DND-41 (cell line): ENCODE data around the gene FCN1.

Experiments used
- ATAC-seq: fragments of 200-7000 bp; cut with Tn5 transposase; 3 replicates; pipeline ENCODE4 v1.9.1; 2021; ENCODE audit warnings: low read depth; ENCODE audit not compliant: insufficient read depth
- DNase-seq: peaks from one replicate; pipeline ENCODE4 v3.0.0-alpha.2; 2020
- H2AFZ ChIP-seq: 2 replicates; pipeline ENCODE4 v1.6.0; 2012; ENCODE audit warnings: low read depth, low read length
- H3K27ac ChIP-seq: 2 replicates; pipeline ENCODE4 v1.5.1; 2012; ENCODE audit warnings: low read length, inconsistent platforms
- H3K27me3 ChIP-seq: fragments of 200-600 bp; sonication (generic); 2 replicates; pipeline ENCODE4 v1.6.0; 2012; ENCODE audit warnings: low read length, mild to moderate bottlenecking, inconsistent platforms; ENCODE audit not compliant: insufficient read depth, poor library complexity
- H3K36me3 ChIP-seq: 2 replicates; pipeline ENCODE4 v1.5.1; 2012; ENCODE audit warnings: low read length, inconsistent platforms; ENCODE audit not compliant: insufficient read depth
- H3K4me1 ChIP-seq: 2 replicates; pipeline ENCODE4 v1.5.1; 2012; ENCODE audit warnings: mild to moderate bottlenecking, low read length; ENCODE audit not compliant: insufficient read depth
- H3K4me2 ChIP-seq: 2 replicates; pipeline ENCODE4 v1.6.0; 2012; ENCODE audit warnings: mild to moderate bottlenecking, moderate library complexity, low read length, inconsistent platforms; ENCODE audit not compliant: insufficient read depth
- H3K4me3 ChIP-seq, 2 experiments: fragments of 200-600 bp in 1 of 2; shearing (Covaris generic) in 1 of 2; 2 replicates each; pipeline ENCODE4 v1.5.1; 2012 to 2016; ENCODE audit warnings: inconsistent platforms in 2 of 2, low read length in 2 of 2, mild to moderate bottlenecking in 2 of 2, low read depth in 1 of 2, moderate library complexity in 1 of 2
- H3K79me2 ChIP-seq: 2 replicates; pipeline ENCODE4 v1.6.0; 2012; ENCODE audit warnings: low read length, inconsistent platforms; ENCODE audit not compliant: insufficient read depth
- H3K9ac ChIP-seq: 2 replicates; pipeline ENCODE4 v1.6.0; 2012; ENCODE audit warnings: low read depth, mild to moderate bottlenecking, inconsistent platforms, low read length, moderate library complexity
- H3K9me3 ChIP-seq: 2 replicates; pipeline ENCODE4 v1.5.1; 2012; ENCODE audit warnings: low read length, moderate library complexity, mild to moderate bottlenecking, inconsistent platforms; ENCODE audit not compliant: insufficient read depth, severe bottlenecking
- H4K20me1 ChIP-seq: 2 replicates; pipeline ENCODE4 v1.6.0; 2012; ENCODE audit warnings: low read length; ENCODE audit not compliant: insufficient read depth
- CTCF ChIP-seq: IDR thresholded peaks from 2 replicates; pipeline ENCODE4 v1.5.1; 2012; ENCODE audit warnings: borderline replicate concordance, low read length, moderate library complexity, mild to moderate bottlenecking; ENCODE audit not compliant: poor library complexity, severe bottlenecking; ENCODE audit errors: extremely low read depth
- EZH2 ChIP-seq: IDR thresholded peaks from 3 replicates; pipeline ENCODE4 v1.6.1; 2012; ENCODE audit warnings: borderline replicate concordance, low read depth, mild to moderate bottlenecking, moderate library complexity, low read length, inconsistent platforms; ENCODE audit not compliant: severe bottlenecking

FCN1 gene

DNA sequence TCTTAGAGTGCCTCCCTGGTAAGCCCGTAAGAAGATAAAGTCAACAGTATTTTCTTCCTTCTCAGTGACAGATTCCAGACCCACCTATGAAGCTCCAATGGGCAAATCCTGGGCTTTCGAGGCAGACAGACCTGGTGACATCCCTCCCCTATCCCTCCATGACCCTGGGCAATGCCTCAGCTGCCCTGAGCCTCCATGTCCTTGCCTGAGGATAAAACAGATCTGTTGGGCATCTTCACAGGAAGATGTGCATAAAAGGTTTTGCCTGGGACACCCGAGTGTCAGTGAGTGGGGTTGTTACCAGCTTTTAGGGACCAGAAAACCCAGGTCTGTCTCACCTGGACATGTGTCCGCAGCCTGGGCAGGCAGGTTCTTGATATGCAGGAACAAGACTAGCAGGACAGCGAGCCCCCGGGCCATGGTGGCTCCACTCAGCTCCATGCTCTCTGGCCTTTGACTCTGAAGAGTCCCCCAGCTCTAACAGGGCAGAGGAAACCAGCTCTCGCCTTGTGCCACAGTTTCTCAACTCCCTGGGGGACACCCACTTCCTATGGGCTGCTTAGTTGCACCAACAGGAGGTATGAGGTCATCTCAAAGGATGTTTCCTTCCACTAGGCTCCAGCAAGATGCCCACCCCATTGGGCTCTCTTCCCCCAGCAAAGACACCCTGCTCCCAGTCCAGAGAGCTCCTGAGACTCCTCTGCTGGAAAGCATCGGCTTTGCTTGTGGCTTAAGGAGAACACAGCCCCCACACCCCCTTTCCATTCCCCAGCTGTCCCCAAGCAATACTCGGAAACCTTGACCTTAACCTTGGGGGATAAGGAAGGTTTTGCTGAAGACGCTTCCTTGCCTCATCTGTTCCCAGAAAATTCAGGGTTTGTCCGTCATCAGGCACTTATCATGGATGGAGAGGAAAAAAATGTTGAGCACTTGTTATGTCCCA lies at the start of gene FCN1:
TSS of gene FCN1 (minus strand) at position 482 of the 943 bp plus-strand sequence. CDS start at position 441, 41 bp downstream.
- no peak for TF ChIP-seq CTCF
- TF ChIP-seq EZH2, result no peak
- Histone ChIP-seq H3K9me3 (no peaks in the 10 kb centered on the region), H4K20me1 (no peaks in the 10 kb centered on the region), H3K4me3 (no peak within 1 kb of the TSS), H3K9ac (no peak within 1 kb of the TSS), H3K27me3 (no peaks in the 10 kb centered on the region), H3K4me2 (no peak within 1 kb of the TSS), H3K36me3 (no peaks in the 10 kb centered on the region), H3K79me2 (no peaks in the 10 kb centered on the region), H3K27ac (no peak within 1 kb of the TSS), H2AFZ (no peak within 1 kb of the TSS), H3K4me1 (no peaks in the 10 kb centered on the region)
- DNase-seq (no peak), ATAC-seq (no peak)

- Histone ChIP-seq H3K9ac (no peak overlapping the region), H3K4me3 (no peak overlapping the region), H3K79me2 (no peaks in the 10 kb centered on the region), H3K27ac (no peak overlapping the region), H3K36me3 (no peaks in the 10 kb centered on the region), H4K20me1 (no peaks in the 10 kb centered on the region), H3K9me3 (no peaks in the 10 kb centered on the region), H3K27me3 (no peaks in the 10 kb centered on the region), H3K4me1 (no peaks in the 10 kb centered on the region), H2AFZ (no peak overlapping the region), H3K4me2 (no peak overlapping the region)
- TF ChIP-seq EZH2, result no peak
- no peak for TF ChIP-seq CTCF
- no peak for DNase-seq
- no peak for ATAC-seq
Measured at GRCh38 chr9:134966697-134967546, 49.2 kb upstream of the FCN1 start.

DNA sequence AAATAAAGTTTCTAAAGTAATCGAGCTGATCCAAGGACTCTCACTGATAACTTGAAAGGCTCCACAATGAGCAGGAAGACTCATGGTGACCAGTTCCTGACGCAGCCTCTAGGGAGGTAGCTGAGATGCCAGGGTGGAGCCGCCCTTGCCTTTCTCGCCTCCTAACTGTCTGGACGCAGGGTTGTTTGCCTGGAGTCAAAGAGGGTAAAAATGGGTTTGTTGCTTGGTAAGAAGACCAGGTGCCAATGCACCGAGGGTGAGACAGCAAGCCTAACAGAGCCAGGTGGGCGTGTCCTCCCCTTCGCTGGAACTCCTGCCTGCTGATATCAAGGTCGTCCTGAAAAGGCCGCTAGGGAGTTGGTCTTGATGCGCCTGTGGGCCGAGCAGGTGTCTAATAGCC lies 48.6 kb upstream of the FCN1 start:
- Histone ChIP-seq H3K27me3 (no peaks in the 10 kb centered on the region), H3K4me3 (no peak overlapping the region), H3K27ac (no peak overlapping the region), H3K9me3 (no peaks in the 10 kb centered on the region), H3K4me2 (no peak overlapping the region), H3K36me3 (no peaks in the 10 kb centered on the region), H4K20me1 (no peaks in the 10 kb centered on the region), H3K79me2 (no peaks in the 10 kb centered on the region), H3K4me1 (no peaks in the 10 kb centered on the region), H2AFZ (no peak overlapping the region), H3K9ac (no peak overlapping the region)
- ATAC-seq (no peak), DNase-seq (no peak)
- TF ChIP-seq EZH2 (no peak), CTCF (no peak)
